Panc1 (cell line): ENCODE data around the gene SGK1. TPM values are rescaled to one million over a fixed set of nuclear protein-coding genes. Genes with fewer than 3 reads are reported as not detected.

Source experiments
- ATAC-seq: fragments of 200-7000 bp; cut with Tn5 transposase; 2 replicates; pipeline ENCODE4 v1.9.1; 2020; ENCODE audit warnings: mild to moderate bottlenecking, moderate library complexity
- BruUV-seq: library from RNA; stranded (reverse); fragments of 400-500 nt; replicated peaks from 2 replicates; lab custom pipeline; 2021; lab: Mats Ljungman, UMichigan
- CTCF ChIA-PET: fragments of 300-600 bp; sonication (Branson Sonifier 250); formaldehyde crosslinking; loops from one replicate; lab custom pipeline; 2022; ENCODE audit warnings: antibody characterized with exemption; lab: Charles Lee
- POLR2A ChIA-PET: fragments of 300-600 bp; sonication (Branson Sonifier 250); formaldehyde crosslinking; loops from one replicate; lab custom pipeline; 2022; ENCODE audit warnings: antibody characterized with exemption; lab: Charles Lee
- DNase-seq: peaks from one replicate; pipeline ENCODE4 v3.0.0-alpha.2; 2010; ENCODE audit warnings: low read depth, low spot score
- H3K27ac ChIP-seq: 2 replicates; pipeline ENCODE4 v1.5.1; 2011; ENCODE audit warnings: mild to moderate bottlenecking, low read length, inconsistent platforms
- H3K27me3 ChIP-seq: fragments of 200-500 bp; sonication (Bioruptor generic); 2 replicates; pipeline ENCODE4 v1.6.0; 2014; ENCODE audit warnings: low read length, inconsistent platforms; ENCODE audit not compliant: control insufficient read depth, insufficient read depth
- H3K36me3 ChIP-seq: fragments of 200-500 bp; sonication (Bioruptor generic); 2 replicates; pipeline ENCODE4 v1.5.1; 2014; ENCODE audit warnings: inconsistent platforms, mild to moderate bottlenecking, low read length, moderate library complexity; ENCODE audit not compliant: control insufficient read depth, insufficient read depth
- H3K4me1 ChIP-seq: 2 replicates; pipeline ENCODE4 v1.5.1; 2011; ENCODE audit warnings: inconsistent platforms, mild to moderate bottlenecking, low read length, moderate library complexity; ENCODE audit not compliant: control insufficient read depth, insufficient read depth
- H3K4me3 ChIP-seq, 2 experiments: 2 replicates each; pipeline ENCODE4 v1.5.1; 2011 to 2012; ENCODE audit warnings: low read depth in 2 of 2, low read length in 2 of 2, mild to moderate bottlenecking in 2 of 2, inconsistent platforms in 1 of 2, moderate library complexity in 1 of 2
- H3K9me3 ChIP-seq: fragments of 200-500 bp; sonication (Bioruptor generic); 2 replicates; pipeline ENCODE4 v1.5.1; 2014; ENCODE audit warnings: low read depth, mild to moderate bottlenecking, inconsistent platforms, low read length, moderate library complexity; ENCODE audit not compliant: control insufficient read depth, insufficient read depth
- CTCF ChIP-seq: fragments of 450-650 bp; IDR thresholded peaks from 2 replicates; pipeline ENCODE4 v1.5.1; 2017; ENCODE audit warnings: mild to moderate bottlenecking
- POLR2AphosphoS5 ChIP-seq: IDR thresholded peaks from 2 replicates; pipeline ENCODE4 v1.6.1; 2012; ENCODE audit warnings: mild to moderate bottlenecking, low read depth, low read length, moderate library complexity
- REST ChIP-seq, 2 experiments: IDR thresholded peaks; 2 replicates each; pipeline ENCODE4 v1.6.1; 2011 to 2012; ENCODE audit warnings: low read depth in 2 of 2, control low read depth in 1 of 2, low read length in 1 of 2, mild to moderate bottlenecking in 1 of 2, moderate library complexity in 1 of 2; ENCODE audit not compliant: insufficient read depth in 1 of 2
- SIN3A ChIP-seq: IDR thresholded peaks from 2 replicates; pipeline ENCODE4 v1.6.1; 2012; ENCODE audit warnings: low read depth, mild to moderate bottlenecking, low read length, moderate library complexity, borderline replicate concordance; ENCODE audit not compliant: insufficient read depth
- TCF7L2 ChIP-seq: IDR thresholded peaks from 2 replicates; pipeline ENCODE4 v1.6.1; 2011; ENCODE audit warnings: mild to moderate bottlenecking, low read depth, low read length, inconsistent platforms
- in situ Hi-C: cut with HindIII; loops from 2 replicates; pipeline ENCODE4 v1.10.0; 2016; ENCODE audit warnings: low sequenced_read_pairs, low pct_unique_long_range_greater_than_20kb
- intact Hi-C: fragments of 100-400 bp; cut with micrococcal nuclease; formaldehyde crosslinking; loops from one replicate; pipeline ENCODE4 v1.10.0; 2022; ENCODE audit not compliant: unreplicated experiment
- total RNA-seq: library from RNA; stranded (reverse); gene quantifications from one replicate; pipeline ENCODE4 v1.2.1, GENCODE V29; 2021; ENCODE audit not compliant: unreplicated experiment

SGK1 gene
- total RNA-seq, 1 experiment from 2014 or later: 7.5 TPM

GRCh38 chr6:134247844-134248580, 69.9 kb downstream of the SGK1 start:
- Histone ChIP-seq H3K4me1 (no peaks in the 10 kb centered on the region), H3K27me3 (no peaks in the 10 kb centered on the region), H3K27ac (no peak overlapping the region), H3K9me3 (no peaks in the 10 kb centered on the region), H3K36me3 (no peaks in the 10 kb centered on the region), H3K4me3 (no peak overlapping the region)
- in situ Hi-C loops: no loop called here
- intact Hi-C loops: no loop called here
- no peak for TF ChIP-seq POLR2AphosphoS5
- no peak for TF ChIP-seq TCF7L2
- TF ChIP-seq REST (IDR thresholded peaks at IDR 0.05; ENCODE audit: insufficient read depth in 1 of 2, low read depth in 2 of 2, low read length in 1 of 2): no peak
- no peak for TF ChIP-seq SIN3A
- TF ChIP-seq CTCF: no peak
- ChIA-PET CTCF (no interaction called here), POLR2A (no interaction called here)
- BruUV-seq: no TSS peak
- no peak for DNase-seq
- ATAC-seq: no peak

GRCh38 chr6:134247231-134247833, 70.6 kb downstream of the SGK1 start:
- DNase-seq: no peak
- no TSS peak for BruUV-seq
- intact Hi-C loops: no loop called here

More at GRCh38 chr6:134247231-134247833, 70.6 kb downstream of the SGK1 start:
- H3K4me3 ChIP-seq: no peak overlapping the region
- H3K27me3 ChIP-seq: no peaks in the 10 kb centered on the region
- no peaks in the 10 kb centered on the region for H3K4me1 ChIP-seq
- in situ Hi-C loops: no loop called here
- TF ChIP-seq CTCF: no peak
- no peak for TF ChIP-seq POLR2AphosphoS5
- TF ChIP-seq REST (IDR thresholded peaks at IDR 0.05; ENCODE audit: insufficient read depth in 1 of 2, low read depth in 2 of 2, low read length in 1 of 2): no peak
- TF ChIP-seq TCF7L2: no peak
- no peak for TF ChIP-seq SIN3A
- no peaks in the 10 kb centered on the region for H3K36me3 ChIP-seq
- ChIA-PET POLR2A (no interaction called here), CTCF (no interaction called here)
- no peaks in the 10 kb centered on the region for H3K9me3 ChIP-seq
- ATAC-seq: no peak
- H3K27ac ChIP-seq: no peak overlapping the region
